ENCODE data around the gene IQSEC1.

Gene IQSEC1

GRCh38 chr3:13046569-13047274 is 26.5 kb downstream of the IQSEC1 start:
- DNase-seq = no peak

GRCh38 chr3:13045904-13046568 is 27.2 kb downstream of the IQSEC1 start:
- DNase-seq = no peak

DNA sequence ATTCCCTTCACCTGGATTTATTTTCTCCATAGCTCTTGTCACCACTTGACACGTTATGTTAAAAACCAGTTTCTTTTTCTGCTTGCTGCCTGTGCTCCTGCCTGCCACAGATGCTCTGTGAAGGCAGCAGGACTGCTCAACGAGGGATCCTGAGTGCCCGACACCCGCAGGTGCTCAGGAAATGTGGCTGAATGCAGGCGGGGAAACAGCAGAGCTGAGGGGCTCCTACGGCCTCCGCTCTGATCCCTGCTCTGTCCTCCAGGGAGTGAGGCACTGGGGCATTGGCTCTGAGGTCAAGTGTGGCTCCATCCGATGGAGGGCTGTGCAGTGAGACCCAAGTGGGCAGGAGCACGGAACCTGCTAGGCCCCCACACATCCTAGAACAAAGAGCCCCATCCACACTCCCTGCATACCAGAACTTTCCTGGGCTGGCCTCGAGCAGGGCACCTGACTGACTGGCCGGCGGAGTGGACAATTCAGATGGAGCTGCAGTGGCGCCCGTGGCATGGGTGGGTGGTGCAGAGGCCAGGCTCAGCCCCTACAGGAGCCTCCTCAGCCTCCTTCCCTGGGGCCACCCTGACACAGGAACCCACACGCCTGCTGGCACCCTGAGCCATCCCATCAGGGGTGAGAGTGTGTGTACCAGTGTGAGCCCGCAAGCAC is 27.9 kb downstream of the IQSEC1 start:
- DNase-seq = no peak

- DNase-seq = no peak
These were observed 28.6 kb downstream of the IQSEC1 start for GRCh38 chr3:13044496-13045240.

- DNase-seq = no peak
These were observed 29.6 kb downstream of the IQSEC1 start for GRCh38 chr3:13043656-13044055.

DNA sequence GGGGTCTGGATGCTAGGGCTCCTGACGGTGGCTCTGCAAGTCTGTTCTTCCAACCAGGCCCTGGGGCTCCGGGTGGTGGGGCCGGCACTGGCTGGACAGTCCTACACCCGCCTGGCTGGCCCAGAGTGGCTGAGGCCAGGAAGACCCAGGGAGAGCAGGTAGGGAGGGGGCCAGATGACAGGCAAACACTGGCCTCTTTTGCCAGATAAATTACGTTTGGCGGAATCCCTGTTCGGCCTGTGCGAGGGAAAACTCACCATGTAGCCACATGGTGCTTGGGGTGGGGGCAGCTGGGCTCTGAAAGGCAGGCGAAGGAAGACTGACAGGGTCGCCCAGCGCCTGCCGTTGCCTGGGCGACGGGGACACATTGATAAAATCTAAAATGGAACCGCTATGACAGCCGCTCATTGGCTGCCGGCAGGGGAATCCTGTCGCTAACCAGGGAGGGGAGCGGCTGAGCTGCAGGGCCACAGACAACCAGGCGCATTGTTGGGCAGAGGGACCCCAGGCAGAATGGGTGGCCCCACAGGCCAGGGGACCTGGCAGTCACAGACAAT is 30.4 kb downstream of the IQSEC1 start:
- DNase-seq = no peak

DNA sequence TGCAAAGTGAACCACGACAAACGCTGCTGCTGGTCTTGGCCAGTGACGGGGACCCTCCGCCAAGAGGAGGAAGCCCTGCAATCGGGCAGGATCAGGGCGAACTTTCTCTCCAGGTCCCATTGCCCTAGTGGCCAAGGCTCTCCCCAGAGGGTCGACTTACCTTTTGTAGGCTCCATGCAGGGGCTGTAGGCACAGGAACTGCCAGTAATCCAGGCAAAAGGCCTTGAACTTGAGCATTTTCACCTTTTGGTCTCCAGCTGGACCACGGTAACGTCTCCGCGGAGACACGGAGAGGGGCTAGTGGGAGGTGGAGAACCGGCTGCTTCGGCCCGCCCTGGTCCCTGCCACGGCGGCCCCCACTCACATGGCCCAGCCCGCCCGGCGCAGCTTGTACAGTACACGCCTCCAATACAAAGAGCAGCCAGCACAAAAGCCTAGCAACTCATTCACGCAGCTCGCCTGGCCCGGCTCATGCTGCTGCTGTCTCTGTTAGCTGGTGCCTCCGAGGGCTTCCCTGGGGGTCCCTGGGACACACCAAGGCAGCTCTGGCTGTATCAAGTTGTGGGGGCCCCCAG is 31.0 kb downstream of the IQSEC1 start:
- DNase-seq = no peak

DNA sequence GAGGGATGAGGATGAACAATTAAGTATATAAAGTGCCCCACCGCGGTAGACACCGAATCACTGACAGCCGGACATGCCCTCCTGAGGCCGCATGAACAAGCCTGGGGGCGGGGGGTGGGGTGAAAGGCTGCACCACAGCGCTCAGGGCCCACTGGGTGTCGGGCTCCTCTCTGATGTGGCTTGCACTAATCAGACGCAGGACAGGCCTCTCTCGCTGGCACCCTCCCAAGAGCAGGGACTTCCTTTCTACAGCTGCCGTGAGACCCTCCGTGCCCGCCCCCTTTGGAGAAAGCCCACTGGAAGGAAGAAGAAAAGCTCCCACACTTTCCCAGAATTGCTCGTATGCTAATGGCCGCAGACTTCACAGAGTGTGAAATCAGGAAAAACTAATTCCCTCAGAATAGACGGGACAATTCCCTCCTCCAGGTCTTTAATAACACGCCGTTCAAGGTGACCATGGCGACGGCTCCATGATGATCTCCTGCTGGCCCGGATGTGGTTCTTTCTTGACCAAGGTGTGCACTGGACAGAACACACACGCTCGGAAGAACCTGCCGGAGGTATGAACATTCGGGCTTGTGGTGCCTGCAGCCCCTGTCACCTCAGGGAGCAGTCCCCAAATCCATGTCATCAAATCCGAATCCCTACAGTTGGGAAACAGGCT is 32.0 kb downstream of the IQSEC1 start:
- DNase-seq = no peak

DNA sequence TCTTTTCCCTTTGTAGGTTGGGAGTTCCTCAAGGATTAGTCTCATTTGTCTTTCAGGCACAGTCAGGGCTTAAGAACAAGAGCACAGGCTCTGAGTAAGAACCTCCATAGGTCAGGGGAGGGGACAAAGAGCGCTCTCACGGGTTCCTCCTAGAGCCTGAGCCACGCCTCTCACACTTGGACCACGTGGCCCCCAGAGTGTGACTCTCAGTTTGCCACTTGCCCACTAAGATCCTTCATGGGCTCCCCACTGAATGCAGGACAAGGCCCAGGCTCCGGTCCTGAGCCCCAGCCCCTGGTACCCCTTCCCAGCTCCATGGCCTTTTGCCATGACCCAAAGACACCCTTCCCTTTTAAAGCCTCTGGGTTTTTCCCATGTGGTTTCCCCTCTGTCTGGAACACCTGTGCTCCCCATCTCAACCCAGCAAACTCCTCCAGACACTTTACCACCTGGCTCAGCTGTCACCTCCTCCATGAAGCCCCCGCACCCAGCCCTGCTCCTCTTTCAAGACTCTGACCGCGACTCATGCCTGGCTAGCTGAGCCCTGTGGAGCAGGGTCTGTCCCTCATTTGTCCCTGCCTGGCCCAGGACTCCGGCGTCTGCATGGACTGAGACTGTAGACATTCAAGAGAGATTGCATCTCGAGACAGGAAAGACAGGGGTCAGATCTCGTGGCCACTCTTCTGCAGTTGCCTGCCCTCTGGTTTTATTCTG is 32.7 kb downstream of the IQSEC1 start:
- DNase-seq = no peak

DNA sequence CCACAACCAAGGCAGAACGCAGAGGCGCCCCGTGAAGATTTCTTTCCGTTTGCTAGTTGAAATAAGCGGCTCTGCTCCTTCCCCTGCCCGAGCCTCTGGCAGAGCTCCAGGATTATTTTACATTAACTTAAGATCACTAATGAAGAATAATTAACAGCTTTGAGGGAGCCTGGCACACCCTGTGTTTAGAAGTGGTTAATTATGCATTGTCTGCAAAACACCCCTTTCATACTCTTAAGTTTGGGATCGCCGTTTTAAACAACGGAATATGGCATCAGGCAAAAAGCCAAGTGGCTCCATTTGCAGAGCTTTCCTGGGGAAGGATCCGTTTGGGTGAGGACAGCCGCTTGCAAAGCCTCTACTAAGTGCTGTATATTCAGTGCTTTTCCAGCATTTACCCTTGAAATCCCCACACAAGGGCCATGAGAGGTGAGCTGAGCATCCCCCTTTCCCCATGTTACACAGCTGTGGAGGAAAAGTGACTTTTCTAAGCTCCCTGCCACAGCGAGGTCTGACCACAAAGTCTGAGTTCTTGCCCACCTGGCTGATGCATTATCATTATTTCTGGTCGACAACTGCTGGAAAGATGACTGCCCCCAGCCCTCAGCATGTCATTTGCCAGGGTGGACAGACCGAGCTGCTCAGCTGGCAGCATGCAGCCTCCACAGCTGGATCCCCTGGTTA is 33.9 kb downstream of the IQSEC1 start:
- no peak for DNase-seq

DNA sequence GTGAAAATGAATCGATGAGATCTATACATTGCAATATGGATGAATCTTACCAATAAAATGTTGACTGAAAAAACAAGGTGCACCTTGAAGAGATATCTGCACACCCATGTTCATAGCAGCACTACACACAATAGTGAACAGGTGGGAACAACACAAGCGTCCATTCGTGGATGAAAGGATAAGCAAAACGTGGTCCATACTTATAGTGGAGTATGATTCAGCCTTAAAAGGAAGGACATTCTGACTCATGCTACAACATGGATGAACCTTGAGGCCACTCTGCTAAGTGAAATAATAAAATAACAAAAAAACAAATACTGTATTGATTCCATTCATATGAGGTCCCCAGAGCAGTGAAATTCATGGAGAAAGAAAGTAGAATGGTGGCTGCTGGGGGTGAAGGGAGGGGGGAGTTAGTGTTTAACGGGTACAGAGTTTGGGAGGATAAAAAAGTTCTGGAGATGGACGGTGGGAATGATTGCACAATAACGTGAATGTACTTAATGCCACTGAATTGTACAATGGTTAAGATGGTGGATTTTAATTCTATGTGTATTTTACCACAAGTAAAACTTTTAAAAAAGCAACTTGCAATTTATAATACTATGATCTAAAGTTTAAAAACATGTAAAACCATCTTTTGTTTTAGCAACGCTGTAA is 35.6 kb downstream of the IQSEC1 start:
- DNase-seq = no peak

GRCh38 chr3:13034861-13035260 is 38.4 kb downstream of the IQSEC1 start:
- no peak for DNase-seq

GRCh38 chr3:13034109-13034800 is 39.0 kb downstream of the IQSEC1 start:
- no peak for DNase-seq

- no peak for DNase-seq
These were observed 41.0 kb downstream of the IQSEC1 start for GRCh38 chr3:13032206-13032605.

DNA sequence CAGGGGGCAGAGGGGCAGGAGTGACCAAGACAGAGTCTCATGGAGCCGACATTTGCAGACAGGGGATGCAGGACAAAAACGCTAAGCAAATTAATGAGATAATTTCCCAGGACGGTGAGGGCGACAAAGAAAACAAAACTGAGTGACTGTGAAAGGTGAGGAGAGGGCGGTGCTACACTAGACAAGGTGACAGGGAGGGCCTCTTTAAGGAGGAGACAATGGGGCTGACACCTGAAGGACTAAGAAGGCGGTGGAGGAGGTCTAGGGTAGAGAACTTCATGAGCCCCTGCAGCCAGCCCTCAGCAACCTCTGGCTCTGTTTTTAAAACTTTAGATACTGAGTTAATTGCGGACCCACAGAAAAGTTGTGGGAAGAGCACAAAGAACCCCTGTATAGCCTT is 41.6 kb downstream of the IQSEC1 start:
- DNase-seq = no peak

- DNase-seq = no peak
These were observed 42.5 kb downstream of the IQSEC1 start for GRCh38 chr3:13030684-13031083.

DNA sequence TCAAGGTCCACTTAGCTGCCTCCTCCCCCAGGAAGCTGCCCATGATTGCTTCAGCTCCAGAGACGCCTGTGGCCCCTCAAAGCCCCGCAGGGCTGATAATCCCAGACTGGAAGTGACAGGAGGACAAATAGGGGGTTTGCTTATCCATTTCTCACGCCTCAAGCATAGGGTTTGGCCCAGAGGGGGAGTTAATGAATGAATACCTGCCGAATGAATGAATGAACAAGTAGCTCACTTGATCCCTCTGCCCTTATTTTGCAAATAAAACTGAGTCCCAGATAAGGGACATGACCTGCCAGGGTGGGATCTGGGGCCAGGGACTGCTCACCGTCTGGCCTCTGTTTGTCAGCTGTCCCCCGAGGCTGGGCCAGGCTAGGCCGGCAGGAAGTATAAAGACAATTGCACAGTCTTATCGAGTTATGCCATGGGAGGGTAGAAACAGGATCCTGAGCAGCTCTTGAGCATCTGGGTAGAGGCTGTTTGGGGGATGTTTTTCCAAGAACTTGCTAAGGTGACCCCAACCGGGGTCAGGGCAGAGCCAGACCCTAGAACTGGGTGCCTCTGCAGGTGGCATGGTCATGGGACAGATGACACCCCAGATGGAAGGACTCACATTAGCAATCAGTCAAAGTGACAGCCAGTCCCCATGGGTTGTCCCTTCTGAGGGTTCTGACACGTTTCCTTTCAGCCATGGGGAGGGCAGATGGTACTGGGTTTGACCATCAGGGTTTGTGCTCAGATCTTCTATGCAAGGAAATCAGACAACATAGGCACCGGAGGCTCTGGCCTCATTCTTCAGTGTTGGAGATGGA is 45.0 kb downstream of the IQSEC1 start:
- DNase-seq = no peak

- no peak for DNase-seq
These were observed 46.1 kb downstream of the IQSEC1 start for GRCh38 chr3:13027154-13027553.

DNA sequence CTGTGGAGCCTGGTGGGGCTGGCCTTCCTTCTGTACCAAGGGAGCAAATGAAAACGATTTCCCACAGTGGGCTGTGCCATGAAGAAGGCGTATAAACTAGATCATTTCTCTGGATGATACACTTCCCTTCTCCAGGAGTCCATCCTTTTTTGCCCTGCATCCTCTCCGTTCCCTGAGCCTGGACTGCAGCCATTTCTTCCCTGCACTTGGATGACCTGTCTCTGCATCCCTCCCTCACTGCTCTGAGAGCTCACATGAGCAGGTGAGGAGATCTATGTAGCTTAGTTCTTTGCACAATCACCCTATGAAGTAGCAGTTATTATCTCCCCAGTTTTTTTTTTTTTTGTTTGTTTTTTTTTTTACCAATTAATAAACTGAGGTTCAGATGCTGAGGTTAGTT is 46.7 kb downstream of the IQSEC1 start:
- no peak for DNase-seq

Data from NCI-H510A treated with DMSO at 0.1 percent for 48 hours (cell line).